ENCODE data around the gene UQCRFS1.
A peak's percentile ranks its signal among the peaks of the same experiment; 100 is the strongest.
"Not testable (repeated sequence)": the region's sequence is repeated elsewhere in the genome, so short reads cannot be mapped to it uniquely, and the experiment has no call there.

UQCRFS1 gene

DNA sequence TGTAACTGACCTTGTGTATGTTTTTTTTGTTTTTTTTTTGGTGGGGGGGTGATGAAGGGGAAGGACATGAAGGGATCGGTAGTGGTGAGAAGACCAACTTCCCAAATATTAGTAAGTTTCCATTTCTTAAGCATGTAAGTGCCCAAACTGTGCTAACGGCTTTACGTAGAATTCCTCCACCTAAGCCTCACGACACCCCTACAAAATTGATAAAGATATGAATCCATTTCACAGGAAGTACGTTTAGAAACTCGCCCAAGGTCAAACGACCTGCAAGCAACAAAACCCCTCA, 649 bp downstream of the UQCRFS1 start:
- DNase-seq: no peak

DNA sequence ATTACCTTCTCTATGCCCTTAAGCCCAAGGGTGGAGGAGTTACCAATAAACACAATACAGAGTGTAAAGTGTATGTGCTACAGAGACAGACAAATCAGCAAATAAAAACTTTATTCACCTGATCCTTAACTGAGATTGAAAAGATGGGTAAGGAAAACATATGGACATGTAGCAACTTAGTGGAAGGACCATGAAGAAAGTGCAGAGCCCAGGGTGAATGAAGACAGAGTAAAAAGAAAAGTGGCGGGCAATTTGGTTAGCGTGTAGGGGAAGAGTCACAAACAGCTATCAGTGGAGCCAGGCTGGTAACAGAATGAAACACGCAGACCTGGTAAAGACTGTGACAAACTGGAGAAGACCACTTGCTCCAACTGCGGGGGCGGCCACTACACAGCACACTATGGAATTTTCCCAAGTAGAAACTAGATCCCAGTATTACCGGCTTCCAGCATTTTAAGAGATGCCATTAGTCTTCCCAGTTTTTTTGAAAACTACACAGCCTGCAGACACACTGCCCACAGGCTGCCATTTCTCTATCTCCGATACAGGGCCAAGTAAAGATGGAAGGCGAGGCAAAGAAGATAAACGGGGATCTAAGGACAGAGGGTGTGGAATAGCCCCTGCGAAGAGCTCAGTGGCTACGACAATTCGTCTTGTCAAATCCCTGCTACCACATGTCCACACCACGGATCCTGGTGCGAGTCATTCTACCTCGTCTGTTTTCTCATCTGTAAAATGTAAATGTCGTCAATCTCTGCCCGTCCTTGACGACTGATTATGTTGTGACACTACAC, 1.2 kb downstream of the UQCRFS1 start:
- peak in 1 of 3 experiments; percentile 33 for DNase-seq

DNA sequence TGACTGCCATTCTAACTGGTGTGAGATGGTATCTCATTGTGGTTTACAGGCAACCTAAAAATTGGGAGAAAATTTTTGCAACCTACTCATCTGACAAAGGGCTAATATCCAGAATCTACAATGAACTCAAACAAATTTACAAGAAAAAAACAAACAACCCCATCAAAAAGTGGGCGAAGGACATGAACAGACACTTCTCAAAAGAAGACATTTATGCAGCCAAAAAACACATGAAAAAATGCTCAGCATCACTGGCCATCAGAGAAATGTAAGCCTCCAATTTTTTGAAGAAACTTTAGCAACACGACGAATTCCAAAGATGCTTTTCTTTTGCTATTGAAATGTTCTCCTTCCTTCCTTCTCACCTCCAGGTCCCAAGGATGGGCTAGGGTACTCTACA, 1.9 kb downstream of the UQCRFS1 start:
- not testable (repeated sequence) for DNase-seq

DNA sequence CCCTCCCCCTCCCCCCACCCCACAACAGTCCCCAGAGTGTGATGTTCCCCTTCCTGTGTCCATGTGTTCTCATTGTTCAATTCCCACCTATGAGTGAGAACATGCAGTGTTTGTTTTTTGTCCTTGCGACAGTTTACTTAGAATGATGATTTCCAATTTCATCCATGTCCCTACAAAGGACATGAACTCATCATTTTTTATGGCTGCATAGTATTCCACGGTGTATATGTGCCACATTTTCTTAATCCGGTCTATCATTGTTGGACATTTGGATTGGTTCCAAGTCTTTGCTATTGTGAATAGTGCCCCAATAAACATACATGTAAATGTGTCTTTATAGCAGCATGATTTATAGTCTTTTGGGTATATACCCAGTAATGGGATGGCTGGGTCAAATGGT, 2.4 kb downstream of the UQCRFS1 start:
- not testable (repeated sequence) for DNase-seq

DNA sequence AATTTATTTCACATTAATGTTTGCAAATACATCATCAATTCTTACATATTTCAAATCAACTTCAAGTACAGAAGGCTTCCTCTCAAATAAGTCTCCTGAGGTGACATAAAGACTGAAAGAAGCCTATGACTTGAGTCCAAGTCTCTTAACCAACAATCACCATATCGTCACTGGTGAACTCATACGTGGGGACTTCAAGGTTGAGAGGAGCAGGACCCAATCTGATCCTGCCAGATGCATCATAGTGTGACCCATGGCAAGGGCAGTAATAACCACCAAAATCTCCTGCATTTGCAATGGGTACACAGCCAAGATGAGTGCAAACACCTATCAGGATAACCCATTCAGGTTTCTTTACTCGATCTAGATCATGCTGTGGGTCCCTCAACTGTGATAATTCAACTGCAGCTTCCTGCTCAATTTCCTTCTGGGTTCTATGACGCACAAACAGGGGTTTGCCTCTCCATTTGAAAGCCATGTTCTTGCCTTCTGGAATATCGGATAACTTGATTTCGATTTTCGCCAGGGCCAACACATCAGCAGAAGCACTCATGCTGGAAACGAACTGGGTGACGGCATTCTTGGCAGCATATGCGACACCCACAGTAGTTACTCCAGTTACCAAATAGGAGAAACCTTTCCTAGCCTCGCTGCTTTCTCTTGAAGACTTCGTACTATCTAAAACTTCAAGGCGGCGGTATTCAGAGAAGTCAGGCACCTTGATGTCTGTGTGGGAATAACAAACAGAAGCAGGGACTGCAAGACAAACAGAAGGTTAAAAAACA, 5.4 kb downstream of the UQCRFS1 start:
- not testable (repeated sequence) for DNase-seq

DNA sequence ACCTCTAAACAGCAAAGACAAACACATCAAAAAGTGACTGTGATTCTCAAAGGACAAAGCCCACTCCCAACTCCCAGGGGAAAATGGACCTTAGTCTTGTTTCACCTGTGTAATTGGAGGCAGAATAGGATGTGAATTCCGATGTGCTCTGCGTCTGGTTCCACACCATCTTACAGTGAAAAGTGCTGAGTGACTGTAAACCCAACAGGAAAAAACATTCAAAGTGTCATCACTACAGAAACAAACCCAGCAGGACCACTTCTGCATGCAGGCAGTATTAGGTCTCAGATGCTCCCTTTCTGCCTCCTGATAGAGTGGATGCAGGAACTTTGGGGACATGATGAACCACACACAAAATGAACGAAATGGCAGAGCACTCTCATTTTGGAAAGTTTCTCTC, 6.5 kb downstream of the UQCRFS1 start:
- no peak for DNase-seq

DNA sequence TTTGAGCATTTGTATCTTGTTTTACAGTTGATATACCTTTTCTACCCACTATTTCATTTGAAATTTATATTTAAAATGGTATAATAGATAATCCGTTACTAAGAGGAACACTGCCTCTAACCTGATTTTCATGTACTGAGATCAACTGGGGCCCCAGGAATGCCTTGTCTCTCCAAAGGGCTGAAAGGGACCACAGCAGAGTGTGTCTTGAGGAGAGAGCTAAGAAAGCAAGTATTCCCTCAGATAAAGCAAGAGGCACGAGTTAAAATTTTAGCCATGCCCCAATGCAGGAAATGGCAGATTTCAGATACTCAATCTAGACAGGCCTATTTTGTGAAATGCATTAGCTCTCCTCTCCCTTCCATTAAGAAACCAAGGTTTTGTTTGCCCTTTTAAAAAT, 10.7 kb downstream of the UQCRFS1 start:
- DNase-seq: no peak

DNA sequence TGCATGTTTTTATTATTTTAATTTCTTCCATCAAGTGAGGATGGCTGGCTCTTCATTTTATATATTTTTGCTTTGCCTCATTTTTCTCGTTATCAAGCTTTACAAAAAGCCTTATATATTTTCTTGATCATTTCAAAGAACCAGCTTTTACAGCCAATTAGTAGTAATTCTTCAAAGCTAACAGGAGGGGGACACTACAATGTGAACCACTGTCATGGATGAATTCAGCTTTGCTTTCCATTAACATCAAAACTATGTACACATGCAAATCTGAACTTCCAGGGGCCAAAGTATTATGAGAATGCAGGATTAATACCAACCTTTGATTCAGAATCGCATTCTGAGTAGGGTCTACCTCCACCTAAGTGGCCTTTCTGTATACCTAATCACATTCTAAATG, 11.1 kb downstream of the UQCRFS1 start:
- DNase-seq: no peak

DNA sequence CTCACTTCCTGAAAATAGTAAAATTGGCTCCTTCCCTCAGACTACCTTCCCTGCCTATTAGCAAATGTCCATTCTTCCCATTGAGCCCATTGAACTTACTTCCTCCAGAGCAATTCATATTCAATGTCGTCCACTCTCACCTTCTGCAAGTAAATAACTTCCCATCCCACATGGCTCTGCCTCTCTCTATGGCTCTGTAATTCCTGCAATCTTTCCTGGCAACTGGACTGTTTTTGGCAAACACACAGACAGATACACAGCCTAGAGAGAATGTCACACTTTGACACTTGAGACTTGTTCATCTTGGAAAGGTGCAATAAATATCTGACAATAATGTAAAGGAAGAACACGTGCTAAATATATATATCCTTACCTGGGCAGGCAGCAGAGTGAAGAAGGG, 18.3 kb downstream of the UQCRFS1 start:
- no peak for DNase-seq

DNA sequence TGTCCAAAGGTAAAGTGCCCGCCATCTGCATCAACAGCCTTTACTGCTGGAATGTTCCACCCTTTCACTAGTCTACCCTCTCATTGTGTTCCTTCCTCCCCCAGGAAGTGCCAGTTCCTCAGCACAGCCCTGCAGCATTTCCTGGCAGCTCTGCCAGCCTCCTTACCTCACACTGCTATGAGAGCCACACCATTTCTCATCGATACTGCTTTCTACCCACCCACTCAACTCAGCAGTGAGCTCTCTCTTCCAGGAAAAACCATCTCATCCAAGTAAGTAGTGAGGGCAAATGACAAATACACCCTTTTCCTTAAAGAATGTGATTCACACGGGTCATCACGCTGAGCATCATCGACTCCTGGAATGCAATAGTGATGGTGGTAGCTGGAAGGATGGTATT, 19.8 kb downstream of the UQCRFS1 start:
- DNase-seq: no peak

DNA sequence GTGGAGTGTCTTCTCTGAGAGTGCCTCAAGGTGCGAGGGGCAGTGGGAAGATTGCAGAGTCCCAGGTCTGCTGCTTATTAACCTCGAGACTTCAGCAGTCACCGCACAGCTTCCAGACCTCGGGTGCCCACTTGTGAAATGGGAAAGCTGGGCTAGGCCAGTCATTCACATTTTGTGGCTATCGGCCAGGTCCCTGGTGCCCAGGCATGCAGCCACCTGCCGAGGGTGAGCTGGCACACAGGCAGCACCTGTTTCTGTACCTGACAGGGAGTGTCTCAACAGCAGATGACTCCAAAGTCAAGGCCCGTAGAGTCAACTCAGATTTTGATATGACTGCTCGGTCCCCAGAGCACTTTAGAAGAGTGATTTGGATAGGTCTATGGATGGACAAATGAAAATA, 21.9 kb downstream of the UQCRFS1 start:
- no peak for DNase-seq

DNA sequence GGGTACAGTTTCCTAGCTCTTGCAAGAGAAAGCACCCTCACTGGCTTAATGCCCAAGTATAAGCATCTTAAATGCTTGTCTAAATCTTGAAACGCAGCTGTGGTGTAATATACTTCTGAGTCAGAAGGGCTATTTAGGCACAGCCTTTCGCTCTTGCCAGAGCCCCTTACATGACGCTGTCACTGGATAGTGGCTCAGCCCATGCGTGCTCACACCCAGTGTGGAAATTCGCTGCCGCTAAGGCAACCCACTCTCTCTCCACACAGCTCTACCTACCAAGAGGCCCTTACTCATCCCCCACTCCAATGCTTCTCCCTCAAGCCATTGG, 24.0 kb downstream of the UQCRFS1 start:
- no peak for DNase-seq

DNA sequence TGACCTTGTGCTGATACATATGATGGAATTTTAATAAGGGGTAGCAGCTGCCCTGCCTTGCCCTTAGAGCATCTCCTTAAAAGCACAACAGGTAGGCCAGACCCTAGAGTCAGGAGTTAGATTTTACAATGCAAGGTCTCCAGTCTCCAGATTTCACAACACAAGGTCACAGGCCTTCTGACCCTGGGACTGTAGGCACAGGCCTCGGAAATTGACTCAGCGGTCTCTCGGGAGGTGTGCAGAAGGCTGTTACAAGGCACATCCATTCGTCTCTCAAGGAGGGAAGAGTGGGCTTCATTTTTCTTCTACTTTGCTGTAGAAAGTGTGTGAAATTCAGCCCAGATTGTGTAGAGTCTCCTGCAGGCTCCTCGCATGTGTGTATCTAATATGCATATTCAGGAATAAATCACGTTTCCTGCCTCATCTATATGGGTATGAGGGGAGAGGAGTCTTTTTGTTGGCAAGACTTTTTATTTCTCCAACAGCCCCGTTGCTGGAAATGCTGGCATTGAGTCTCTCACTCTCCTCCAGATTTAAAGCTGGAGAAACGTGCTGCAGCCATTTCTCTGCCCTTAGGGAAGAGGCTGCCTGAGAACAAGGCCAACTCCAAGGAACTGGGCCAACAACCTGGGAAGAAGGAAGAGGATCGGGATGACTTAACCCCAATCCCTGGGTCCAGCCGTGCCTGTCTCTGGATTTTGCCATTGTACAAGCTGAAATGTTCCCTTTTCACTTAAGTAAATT, 24.5 kb downstream of the UQCRFS1 start:
- DNase-seq: no peak

DNA sequence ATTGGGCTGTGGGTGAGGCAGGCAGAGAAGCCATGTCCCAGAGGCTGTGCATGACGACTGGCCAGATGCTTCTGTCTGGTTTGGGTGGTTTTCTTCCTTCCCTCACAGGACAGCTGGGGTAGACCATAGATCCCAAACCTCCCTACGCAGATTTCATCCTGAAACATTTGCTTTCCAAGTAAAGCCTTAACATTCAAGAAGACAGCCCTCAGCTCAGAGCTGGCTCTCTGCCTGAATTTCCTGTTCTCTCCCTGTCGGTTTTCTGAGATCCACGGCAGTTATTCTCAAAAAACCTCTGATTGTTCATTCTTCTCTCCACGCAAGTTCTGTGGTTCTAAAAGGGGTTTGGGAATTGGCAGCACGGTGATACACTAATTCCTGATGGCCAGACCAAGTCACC, 25.3 kb downstream of the UQCRFS1 start:
- no peak for DNase-seq

DNA sequence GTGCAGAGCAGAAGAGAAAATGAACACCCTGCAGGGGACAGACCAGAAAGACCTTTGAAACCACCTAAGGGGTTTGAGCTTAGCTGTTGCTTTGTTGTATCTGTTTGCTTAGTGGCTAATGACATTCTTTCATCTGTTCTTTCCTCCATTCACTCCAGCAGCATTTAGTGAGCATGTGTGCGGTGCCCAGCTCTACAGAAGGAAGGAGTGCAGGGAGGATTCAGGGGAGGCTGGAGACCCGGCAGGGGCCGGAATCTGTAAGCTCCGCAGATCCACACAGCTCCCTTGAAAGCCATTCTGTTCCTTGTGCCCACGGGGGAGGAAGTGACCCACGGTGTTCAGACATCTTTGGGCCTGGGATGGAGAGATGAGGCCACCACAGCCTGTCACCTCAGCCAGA, 27.5 kb downstream of the UQCRFS1 start:
- no peak for DNase-seq

DNA sequence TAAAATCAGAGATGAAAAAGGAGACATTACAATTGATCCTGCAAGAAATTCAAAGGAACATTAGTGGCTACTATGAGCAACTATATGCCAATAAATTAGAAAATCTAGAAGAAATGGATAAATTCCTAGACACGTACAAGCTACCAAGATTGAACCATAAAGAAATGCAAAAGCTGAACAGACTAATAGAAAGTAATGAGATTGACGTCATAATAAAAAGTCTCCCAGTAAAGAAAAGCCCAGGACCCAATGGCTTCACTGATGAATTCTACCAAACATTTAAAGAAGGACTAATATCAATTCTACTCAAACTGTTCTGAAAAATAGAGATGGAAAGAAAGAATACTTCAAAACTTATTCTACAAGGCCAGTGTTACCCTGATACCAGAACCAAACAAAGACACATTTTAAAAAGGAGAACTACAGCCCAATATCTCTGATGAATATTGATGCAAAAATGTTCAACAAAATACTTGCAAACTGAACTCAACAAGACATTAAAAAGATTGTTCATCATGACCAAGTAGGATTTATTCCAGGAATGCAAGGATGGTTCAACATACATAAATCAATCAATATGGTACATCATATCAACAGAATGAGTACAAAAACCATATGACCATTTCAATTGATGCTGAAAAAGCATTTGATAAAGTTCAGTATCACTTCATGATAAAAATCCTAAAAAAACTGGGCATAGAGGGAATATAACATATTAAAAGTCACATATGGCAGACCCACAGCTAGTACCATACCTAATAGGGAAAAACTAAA, 35.8 kb downstream of the UQCRFS1 start:
- no peak for DNase-seq

DNA sequence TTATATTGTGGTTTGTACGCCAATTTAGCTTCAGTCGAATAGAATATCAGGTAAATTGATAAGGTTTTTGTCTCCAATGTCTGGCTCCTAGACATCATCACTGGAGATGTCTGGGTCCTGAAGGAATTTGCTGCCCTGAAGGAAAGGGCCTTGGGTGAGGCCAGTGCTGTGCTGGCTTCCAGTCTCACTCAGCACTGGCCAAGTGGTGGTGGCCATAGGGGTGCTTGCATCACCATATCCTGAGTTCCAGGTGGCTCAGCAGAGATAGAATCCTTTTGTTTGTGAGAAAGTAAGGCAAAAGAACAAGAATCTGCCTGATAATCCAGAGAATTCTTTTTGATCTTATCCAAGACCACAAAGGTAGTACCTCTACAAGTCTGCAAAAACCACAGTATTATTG, 39.1 kb downstream of the UQCRFS1 start:
- DNase-seq: no peak

DNA sequence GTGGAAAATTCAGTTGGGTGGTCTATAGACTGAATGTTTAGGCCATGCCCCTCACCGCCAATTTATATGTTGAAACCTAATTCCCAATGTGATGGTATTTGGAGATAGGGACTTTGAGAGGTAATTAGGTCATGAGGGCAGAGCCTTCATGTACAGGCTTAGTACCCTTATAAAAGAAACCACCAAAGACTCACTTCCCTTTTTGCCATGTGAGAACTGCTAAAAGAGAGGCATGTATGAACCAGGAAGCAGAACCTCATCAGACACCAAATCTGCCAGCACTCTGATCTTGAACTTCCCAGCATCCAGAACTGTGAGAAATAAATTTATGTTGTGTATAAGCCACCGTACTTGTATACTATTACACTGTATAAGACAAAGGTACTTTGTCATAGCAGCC, 40.6 kb downstream of the UQCRFS1 start:
- no peak for DNase-seq

DNA sequence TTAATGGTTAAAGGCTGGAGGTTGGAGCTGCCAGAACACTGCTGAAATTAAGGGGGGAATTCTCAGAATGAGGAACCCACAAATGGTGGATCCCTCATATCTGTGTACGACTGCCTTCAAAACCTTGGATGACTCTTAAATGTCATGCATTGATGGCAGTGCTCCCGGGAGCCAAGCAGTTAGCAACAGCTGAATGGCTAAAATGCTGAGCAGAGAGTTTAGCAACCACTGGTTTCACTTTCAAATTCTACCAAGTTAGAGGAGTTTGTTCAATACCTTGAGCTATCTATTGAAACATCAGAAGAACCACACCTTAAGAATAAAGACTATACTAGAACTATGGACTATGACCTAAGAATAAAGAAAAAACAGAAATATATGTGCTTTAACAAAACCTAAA, 41.4 kb downstream of the UQCRFS1 start:
- DNase-seq: no peak

DNA sequence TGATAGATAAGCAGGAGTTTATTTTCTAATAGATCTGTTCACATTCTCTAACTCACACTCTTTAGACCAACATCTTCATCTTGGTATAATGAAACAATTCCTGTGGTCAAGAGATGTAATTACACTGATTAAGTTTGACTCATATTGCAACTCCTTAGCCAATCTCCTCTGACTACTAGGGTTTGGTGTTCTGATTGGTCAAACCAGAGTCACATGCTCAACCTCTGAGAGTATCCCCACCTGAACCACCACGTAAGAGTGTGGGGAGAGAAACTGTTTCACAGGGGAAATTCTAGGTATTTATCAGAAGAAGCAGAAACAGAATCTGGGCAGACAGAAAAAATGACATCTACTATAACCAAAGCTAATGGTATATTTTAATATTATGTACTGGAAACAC, 42.4 kb downstream of the UQCRFS1 start:
- DNase-seq: no peak

DNA sequence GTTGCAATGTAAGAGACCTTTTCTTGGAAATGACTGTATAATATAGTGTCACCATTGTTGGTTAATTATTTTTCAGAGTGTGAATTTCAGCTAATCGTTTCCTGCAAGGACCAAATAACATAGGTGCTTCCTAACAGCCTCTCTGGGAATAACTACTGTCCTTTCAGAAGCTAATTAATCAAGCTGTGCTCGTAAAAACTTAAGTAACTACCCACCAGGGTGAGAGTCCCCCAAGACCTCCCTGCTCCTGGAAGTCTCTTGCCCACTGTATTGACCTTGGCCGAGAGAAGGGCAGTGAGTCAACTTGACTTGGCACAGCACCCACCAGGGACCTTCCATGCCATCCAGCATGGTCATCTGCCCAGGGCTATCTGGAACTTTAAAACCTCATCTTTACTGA, 50.3 kb downstream of the UQCRFS1 start:
- DNase-seq: no peak

DNA sequence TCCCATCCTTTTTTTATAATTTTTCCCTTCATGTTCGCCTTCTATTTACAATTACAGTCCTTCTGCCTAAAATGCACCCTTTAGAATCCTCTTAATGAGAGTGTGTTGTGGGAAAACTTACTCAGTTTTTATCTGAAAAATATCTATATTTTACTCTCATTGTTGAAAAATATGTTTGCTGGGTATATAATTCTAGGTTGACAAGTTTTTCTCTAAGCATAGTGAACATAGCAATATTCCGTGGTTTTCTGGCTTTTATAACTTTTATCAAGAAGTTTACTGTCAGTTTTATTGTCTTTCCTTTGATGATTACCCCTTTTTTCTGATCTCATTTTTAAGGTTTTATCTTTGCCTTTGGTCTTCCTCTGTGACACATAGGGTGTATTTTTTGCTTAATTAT, 57.3 kb downstream of the UQCRFS1 start:
- DNase-seq: no peak
